ENCODE results near the gene ZNF692.

The ZNF692 gene

GRCh38 chr1:248881261-248881660 lies 22.4 kb upstream of the ZNF692 start:
- no peak for DNase-seq

- DNase-seq = no peak
Observed at GRCh38 chr1:248873993-248874533, 15.2 kb upstream of the ZNF692 start.

GRCh38 chr1:248873409-248873992 lies 14.6 kb upstream of the ZNF692 start:
- DNase-seq = peak; percentile 96

GRCh38 chr1:248872752-248873408 lies 14.0 kb upstream of the ZNF692 start:
- peak; percentile 62 for DNase-seq

- DNase-seq = no peak
Observed at GRCh38 chr1:248871837-248872401, 13.0 kb upstream of the ZNF692 start.

- DNase-seq = peak; percentile 77
Observed at GRCh38 chr1:248862998-248863881, 4.4 kb upstream of the ZNF692 start.

- no peak for DNase-seq
Observed at GRCh38 chr1:248862695-248862997, 3.8 kb upstream of the ZNF692 start.

- DNase-seq = no peak
Observed at GRCh38 chr1:248861616-248862015, 2.7 kb upstream of the ZNF692 start.

GRCh38 chr1:248860007-248860406 lies 1.1 kb upstream of the ZNF692 start:
- no peak for DNase-seq

- peak; percentile 63 for DNase-seq
Observed at GRCh38 chr1:248858096-248858890, 592 bp downstream of the ZNF692 start.

- no peak for DNase-seq
Observed at GRCh38 chr1:248857749-248858095, 1.2 kb downstream of the ZNF692 start.

GRCh38 chr1:248857201-248857600 lies 1.7 kb downstream of the ZNF692 start:
- DNase-seq = no peak

- no peak for DNase-seq
Observed at GRCh38 chr1:248856176-248856575, 2.7 kb downstream of the ZNF692 start.

GRCh38 chr1:248855580-248855979 lies 3.3 kb downstream of the ZNF692 start:
- no peak for DNase-seq

GRCh38 chr1:248853663-248854375 lies 5.1 kb downstream of the ZNF692 start:
- no peak for DNase-seq

GRCh38 chr1:248852481-248853405 lies 6.1 kb downstream of the ZNF692 start:
- DNase-seq = no peak

- DNase-seq = no peak
Observed at GRCh38 chr1:248851390-248851789, 7.5 kb downstream of the ZNF692 start.

- DNase-seq = no peak
Observed at GRCh38 chr1:248850536-248851251, 8.2 kb downstream of the ZNF692 start.

GRCh38 chr1:248850124-248850523 lies 8.8 kb downstream of the ZNF692 start:
- no peak for DNase-seq

- no peak for DNase-seq
Observed at GRCh38 chr1:248849637-248850036, 9.2 kb downstream of the ZNF692 start.

All from fibroblast of skin of abdomen (primary cell).